ENCODE data around the gene ECE2. TPM values are rescaled to one million over a fixed set of nuclear protein-coding genes. Genes with fewer than 3 reads are reported as not detected.

ECE2 gene
- total RNA-seq, 1 experiment from 2014 or later, result not detected

DNA sequence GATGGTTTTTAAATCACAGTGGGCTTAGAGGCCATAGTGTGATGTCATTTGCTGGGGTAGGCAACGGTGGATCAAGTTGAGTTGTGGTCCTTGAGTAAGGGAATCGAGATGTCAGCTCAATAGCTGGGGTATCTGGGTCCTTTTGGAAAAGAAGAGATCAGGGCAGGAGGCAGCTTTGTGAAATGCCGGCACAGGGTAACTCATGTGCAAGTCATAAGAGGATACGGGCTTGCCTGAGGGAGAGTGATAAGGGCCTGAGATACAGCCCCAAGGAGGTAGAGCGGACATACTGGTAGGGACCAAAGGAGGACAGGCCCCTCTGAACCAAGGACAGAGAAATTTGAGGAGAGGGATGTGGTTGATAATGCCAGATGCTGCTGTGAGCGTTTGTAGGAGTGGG is 57.4 kb downstream of the ECE2 start:
- BruUV-seq (replicated peaks), result no TSS peak
- intact Hi-C loops (cut with micrococcal nuclease), result no loop called here
- no peak for TF ChIP-seq CTCF (IDR thresholded peaks at IDR 0.05; ENCODE audit: unreplicated experiment)
- no peak overlapping the region for H3K4me3 Mint-ChIP-seq (ENCODE audit: unreplicated experiment)
- POLR2A ChIA-PET, result interaction anchor here (0.8 kb wide), 1 partner anchor 12 kb away, joined by 3 read pairs; no protein-coding TSS in a partner anchor
- DNase-seq (ENCODE audit: unreplicated experiment), result no peak
- peak overlapping the region; percentile 89 for H3K27ac Mint-ChIP-seq (ENCODE audit: low read depth, unreplicated experiment)
- H3K36me3 Mint-ChIP-seq (ENCODE audit: insufficient read depth, unreplicated experiment), result peaks cover 81% of the 10 kb centered on the region
- CTCF ChIA-PET, result no interaction called here
- H3K9me3 Mint-ChIP-seq (ENCODE audit: unreplicated experiment), result no peaks in the 10 kb centered on the region
- peaks cover 70% of the 10 kb centered on the region for H3K4me1 Mint-ChIP-seq (ENCODE audit: insufficient read depth, unreplicated experiment)
- H3K27me3 Mint-ChIP-seq (ENCODE audit: insufficient read depth, unreplicated experiment), result no peaks in the 10 kb centered on the region

- CTCF ChIA-PET, result no interaction called here
- Mint-ChIP-seq H3K4me1 (ENCODE audit: insufficient read depth, unreplicated experiment) (peaks cover 66% of the 10 kb centered on the region), H3K27ac (ENCODE audit: low read depth, unreplicated experiment) (peak overlapping the region; percentile 89), H3K9me3 (ENCODE audit: unreplicated experiment) (no peaks in the 10 kb centered on the region), H3K4me3 (ENCODE audit: unreplicated experiment) (no peak overlapping the region), H3K36me3 (ENCODE audit: insufficient read depth, unreplicated experiment) (peaks cover 76% of the 10 kb centered on the region), H3K27me3 (ENCODE audit: insufficient read depth, unreplicated experiment) (no peaks in the 10 kb centered on the region)
- POLR2A ChIA-PET, result interaction anchor here (0.6 to 0.8 kb wide), 3 partner anchors 13 to 235 kb away, joined by 3 read pairs; partner anchors contain the start of gene EEF1AKMT4
- no peak for DNase-seq (ENCODE audit: unreplicated experiment)
- intact Hi-C loops (cut with micrococcal nuclease), result loop anchor here (2.0 kb wide), 1 partner anchor 13 kb away; no protein-coding TSS in a partner anchor
- TF ChIP-seq CTCF (IDR thresholded peaks at IDR 0.05; ENCODE audit: unreplicated experiment), result no peak
- BruUV-seq (replicated peaks), result no TSS peak
Measured at GRCh38 chr3:184333700-184334099, 57.9 kb downstream of the ECE2 start.

GRCh38 chr3:184334470-184335158 is 58.8 kb downstream of the ECE2 start:
- CTCF ChIA-PET, result no interaction called here
- no peak overlapping the region for H3K4me3 Mint-ChIP-seq (ENCODE audit: unreplicated experiment)
- POLR2A ChIA-PET, result interaction anchor here (0.6 to 1.3 kb wide), 3 partner anchors 14 to 85 kb away, joined by 3 to 7 read pairs (median 7); partner anchors contain the start of genes CLCN2, EEF1AKMT4 and POLR2H
- no peaks in the 10 kb centered on the region for H3K27me3 Mint-ChIP-seq (ENCODE audit: insufficient read depth, unreplicated experiment)
- peaks cover 57% of the 10 kb centered on the region for H3K4me1 Mint-ChIP-seq (ENCODE audit: insufficient read depth, unreplicated experiment)
- BruUV-seq (replicated peaks), result TSS peak; percentile 46
- TF ChIP-seq CTCF (IDR thresholded peaks at IDR 0.05; ENCODE audit: unreplicated experiment), result no peak
- no peaks in the 10 kb centered on the region for H3K9me3 Mint-ChIP-seq (ENCODE audit: unreplicated experiment)
- H3K27ac Mint-ChIP-seq (ENCODE audit: low read depth, unreplicated experiment), result peak overlapping the region; percentile 89
- H3K36me3 Mint-ChIP-seq (ENCODE audit: insufficient read depth, unreplicated experiment), result peaks cover 67% of the 10 kb centered on the region
- peak; percentile 33 for DNase-seq (ENCODE audit: unreplicated experiment)
- intact Hi-C loops (cut with micrococcal nuclease), result loop anchor here (2.0 kb wide), 1 partner anchor 14 kb away; no protein-coding TSS in a partner anchor

DNA sequence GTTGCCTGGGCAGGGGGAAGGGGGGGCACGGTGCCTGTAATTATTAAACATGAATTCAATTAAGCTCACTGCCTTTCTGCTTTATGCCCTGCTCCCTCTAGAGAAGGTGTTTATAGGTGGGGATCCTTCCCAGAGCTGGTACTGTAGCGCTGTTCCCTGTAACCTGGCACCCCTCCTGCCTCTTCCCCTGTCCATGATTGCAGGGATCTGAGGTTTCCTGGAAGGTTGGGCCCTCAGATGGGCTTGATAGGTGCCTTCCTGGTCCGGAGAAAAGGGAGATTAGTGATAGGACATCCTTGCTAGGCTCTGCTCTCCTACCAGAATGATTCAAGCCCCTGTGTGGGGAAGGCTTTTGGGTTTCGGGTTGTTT is 59.5 kb downstream of the ECE2 start:
- no peak for DNase-seq (ENCODE audit: unreplicated experiment)
- no peaks in the 10 kb centered on the region for H3K9me3 Mint-ChIP-seq (ENCODE audit: unreplicated experiment)
- peak overlapping the region; percentile 84 for H3K4me3 Mint-ChIP-seq (ENCODE audit: unreplicated experiment)
- no peaks in the 10 kb centered on the region for H3K27me3 Mint-ChIP-seq (ENCODE audit: insufficient read depth, unreplicated experiment)
- intact Hi-C loops (cut with micrococcal nuclease), result loop anchor here (2.0 kb wide), 1 partner anchor 14 kb away; no protein-coding TSS in a partner anchor
- H3K4me1 Mint-ChIP-seq (ENCODE audit: insufficient read depth, unreplicated experiment), result peaks cover 54% of the 10 kb centered on the region
- peaks cover 60% of the 10 kb centered on the region for H3K36me3 Mint-ChIP-seq (ENCODE audit: insufficient read depth, unreplicated experiment)
- POLR2A ChIA-PET, result interaction anchor here (0.6 to 1.3 kb wide), 4 partner anchors 15 to 430 kb away, joined by 3 to 7 read pairs (median 5); partner anchors contain the start of genes CLCN2 and POLR2H
- no peak for TF ChIP-seq CTCF (IDR thresholded peaks at IDR 0.05; ENCODE audit: unreplicated experiment)
- peak overlapping the region; percentile 89 for H3K27ac Mint-ChIP-seq (ENCODE audit: low read depth, unreplicated experiment)
- CTCF ChIA-PET, result interaction anchor here (0.6 kb wide), 1 partner anchor 94 kb away, joined by 3 read pairs; no protein-coding TSS in a partner anchor
- BruUV-seq (replicated peaks), result no TSS peak
